NCI-H748 (cell line): ENCODE results near the gene STH.

Source experiments
- DNase-seq: peaks from one replicate; lab custom pipeline; 2025; ENCODE audit not compliant: unreplicated experiment; lab: John Stamatoyannopoulos, UW

The STH gene

GRCh38 chr17:45983614-45984310, 15.3 kb upstream of the STH start:
- DNase-seq: no peak

GRCh38 chr17:45984368-45984767, 14.7 kb upstream of the STH start:
- DNase-seq: no peak

DNA sequence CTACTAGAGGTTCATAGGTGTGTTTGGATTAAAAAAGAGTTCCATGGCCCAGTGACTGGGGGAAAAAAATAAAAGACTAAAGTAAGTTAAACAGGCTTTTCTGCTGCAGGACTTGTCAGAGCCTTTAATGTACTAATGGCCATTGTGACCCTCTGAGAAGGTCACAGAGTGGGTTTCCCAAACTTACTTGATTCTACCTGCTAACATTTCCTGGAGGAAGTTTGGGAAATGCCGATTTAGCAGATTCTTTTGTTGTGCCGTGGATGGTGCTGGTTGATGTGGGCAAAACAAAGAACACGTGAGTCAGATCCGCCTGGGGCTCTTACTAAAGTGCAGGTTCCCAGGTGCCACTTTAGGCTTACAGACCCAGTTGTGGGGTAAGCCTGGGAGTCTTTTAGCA, 13.6 kb upstream of the STH start:
- DNase-seq: no peak

DNA sequence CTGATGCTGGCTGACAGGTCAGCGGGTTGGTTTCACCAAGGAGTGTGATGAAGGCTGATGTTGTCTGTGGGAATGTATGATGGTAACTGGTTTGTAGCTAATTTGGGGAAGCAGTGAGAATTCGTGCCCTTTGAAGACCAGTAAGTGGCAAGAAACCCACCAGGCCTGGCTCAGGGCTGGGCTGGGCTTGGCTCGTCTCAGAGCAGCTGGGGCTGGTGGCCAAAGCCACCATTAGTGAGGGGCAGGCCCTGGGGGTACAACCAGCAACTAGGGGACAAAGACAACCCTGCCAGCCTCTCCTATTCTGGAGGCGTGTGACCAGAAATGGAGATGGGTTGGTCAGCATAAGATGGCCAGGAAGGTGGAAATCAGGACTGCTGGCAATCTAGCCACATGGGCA, 13.0 kb upstream of the STH start:
- DNase-seq: no peak

GRCh38 chr17:45987706-45988105, 11.3 kb upstream of the STH start:
- DNase-seq: no peak

GRCh38 chr17:45989759-45990158, 9.3 kb upstream of the STH start:
- no peak for DNase-seq

DNA sequence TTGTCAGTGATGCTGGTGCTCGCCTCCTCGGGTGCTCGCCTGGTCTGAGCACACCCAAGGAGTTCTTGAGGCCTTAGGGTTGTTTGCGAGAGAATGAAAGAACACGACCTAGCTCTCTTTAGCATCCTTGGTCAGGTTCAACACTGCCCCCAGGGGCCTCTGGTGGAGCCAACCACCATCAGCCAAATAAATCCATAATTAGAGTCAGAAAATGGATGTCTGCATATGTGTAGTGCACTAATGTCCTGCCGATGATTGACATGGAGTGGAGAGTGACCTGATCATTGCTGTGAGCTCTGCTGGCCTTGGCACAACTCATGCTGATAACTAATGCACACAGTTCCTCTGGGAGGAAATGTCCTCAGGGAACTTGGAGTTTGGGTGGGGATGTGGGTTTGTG, 8.2 kb upstream of the STH start:
- no peak for DNase-seq

- no peak for DNase-seq
Measured at GRCh38 chr17:45991341-45991740, 7.7 kb upstream of the STH start.

DNA sequence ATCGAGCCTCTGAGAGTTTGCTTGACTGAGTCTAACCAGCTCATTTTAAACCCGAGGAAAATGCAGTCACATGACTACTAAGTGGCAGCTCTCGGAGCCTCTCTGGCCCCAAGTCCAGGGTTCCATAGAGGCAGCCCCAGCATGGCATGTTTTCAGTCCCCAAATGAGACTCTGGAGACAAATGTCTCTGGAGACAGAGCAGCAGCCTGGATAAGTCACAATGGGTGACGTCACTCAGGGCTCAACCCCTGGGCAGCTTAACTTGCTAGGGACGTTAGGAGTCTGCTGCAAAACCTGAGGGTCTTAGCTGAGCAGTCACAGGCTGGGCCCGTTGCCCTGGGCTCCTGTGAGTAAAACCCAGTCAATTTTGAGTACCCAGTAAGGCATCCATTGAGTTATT, 6.9 kb upstream of the STH start:
- no peak for DNase-seq

DNA sequence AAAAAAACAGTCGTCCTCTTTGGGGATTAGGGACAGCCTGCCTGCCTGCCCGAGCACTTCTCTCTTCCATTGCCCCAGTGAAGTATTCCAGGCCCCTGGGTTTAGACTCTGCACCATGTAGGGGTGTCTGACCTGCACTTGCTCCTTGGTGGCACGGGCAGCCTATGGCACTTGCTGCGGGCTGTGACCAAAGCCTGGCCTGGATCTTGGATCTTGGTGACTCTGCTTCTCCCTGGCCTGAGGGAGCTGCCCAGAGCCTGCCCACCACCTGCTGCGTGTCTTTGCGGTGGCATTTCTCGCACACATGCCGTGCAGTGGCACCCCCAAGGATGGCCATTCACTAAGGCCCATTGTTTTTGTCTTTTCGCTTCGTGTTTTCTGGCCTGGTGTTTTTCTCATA, 6.1 kb upstream of the STH start:
- DNase-seq: no peak

DNA sequence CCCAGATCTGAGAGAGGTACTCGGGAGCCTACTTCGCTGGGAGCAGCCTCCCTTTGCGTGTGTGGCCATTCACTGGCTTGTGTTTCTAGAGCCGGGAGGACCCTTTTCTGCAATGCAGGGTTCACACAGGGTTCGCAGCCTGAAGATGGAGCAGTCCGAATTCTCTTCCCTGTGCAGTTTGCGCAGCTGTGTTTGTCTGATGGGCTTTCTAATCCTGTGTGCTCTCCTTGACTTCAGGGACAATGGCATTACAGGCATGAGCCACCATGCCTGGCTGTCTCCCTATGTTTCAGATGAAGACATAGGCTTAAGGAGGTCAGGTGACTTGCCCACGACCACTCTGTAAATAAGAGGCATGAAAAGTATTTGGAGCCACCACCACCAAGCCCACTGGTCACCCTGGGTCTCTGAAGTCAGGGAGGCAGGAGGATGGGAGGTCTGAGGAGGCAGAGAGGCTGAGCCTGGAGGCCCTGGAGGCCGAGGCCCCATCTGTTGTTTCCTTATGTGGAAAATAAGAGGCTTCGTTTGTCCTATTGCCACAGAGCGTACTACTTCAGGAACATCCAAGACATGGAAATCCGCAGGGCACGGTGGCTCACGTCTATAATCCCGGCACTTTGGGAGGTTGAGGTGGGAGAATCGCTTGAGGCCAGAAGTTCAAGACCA, 5.0 kb upstream of the STH start:
- DNase-seq: no peak

DNA sequence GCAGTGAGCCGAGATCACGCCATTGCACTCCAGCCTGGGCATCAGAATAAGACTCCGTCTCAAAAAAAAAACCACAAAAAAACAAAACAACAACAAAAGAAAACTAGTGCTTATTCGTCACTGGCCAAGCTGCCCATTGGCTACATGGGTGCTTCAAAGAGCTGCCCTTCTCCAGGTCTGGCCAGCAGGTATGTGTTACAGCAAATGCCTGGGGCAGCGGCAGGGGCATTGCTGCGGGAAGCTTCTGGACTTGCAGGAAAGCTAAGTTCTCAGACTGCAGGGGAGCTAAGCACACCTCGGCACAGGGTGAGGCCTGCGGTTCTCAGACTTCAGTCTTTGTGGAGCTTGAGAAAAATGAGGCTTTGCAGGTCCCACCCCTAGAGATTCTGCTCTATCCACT, 4.1 kb upstream of the STH start:
- DNase-seq: no peak

- DNase-seq: no peak
Measured at GRCh38 chr17:45995627-45996270, 3.3 kb upstream of the STH start.

DNA sequence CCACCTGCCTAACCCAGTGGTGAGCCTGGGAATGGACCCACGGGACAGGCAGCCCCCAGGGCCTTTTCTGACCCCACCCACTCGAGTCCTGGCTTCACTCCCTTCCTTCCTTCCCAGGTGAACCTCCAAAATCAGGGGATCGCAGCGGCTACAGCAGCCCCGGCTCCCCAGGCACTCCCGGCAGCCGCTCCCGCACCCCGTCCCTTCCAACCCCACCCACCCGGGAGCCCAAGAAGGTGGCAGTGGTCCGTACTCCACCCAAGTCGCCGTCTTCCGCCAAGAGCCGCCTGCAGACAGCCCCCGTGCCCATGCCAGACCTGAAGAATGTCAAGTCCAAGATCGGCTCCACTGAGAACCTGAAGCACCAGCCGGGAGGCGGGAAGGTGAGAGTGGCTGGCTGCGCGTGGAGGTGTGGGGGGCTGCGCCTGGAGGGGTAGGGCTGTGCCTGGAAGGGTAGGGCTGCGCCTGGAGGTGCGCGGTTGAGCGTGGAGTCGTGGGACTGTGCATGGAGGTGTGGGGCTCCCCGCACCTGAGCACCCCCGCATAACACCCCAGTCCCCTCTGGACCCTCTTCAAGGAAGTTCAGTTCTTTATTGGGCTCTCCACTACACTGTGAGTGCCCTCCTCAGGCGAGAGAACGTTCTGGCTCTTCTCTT, 2.6 kb upstream of the STH start:
- DNase-seq: no peak

DNA sequence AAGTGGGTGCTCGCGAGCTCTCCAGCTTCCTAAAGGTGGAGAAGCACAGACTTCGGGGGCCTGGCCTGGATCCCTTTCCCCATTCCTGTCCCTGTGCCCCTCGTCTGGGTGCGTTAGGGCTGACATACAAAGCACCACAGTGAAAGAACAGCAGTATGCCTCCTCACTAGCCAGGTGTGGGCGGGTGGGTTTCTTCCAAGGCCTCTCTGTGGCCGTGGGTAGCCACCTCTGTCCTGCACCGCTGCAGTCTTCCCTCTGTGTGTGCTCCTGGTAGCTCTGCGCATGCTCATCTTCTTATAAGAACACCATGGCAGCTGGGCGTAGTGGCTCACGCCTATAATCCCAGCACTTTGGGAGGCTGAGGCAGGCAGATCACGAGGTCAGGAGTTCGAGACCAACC, 1.9 kb upstream of the STH start:
- no peak for DNase-seq

GRCh38 chr17:45997624-45998023, 1.4 kb upstream of the STH start:
- no peak for DNase-seq

DNA sequence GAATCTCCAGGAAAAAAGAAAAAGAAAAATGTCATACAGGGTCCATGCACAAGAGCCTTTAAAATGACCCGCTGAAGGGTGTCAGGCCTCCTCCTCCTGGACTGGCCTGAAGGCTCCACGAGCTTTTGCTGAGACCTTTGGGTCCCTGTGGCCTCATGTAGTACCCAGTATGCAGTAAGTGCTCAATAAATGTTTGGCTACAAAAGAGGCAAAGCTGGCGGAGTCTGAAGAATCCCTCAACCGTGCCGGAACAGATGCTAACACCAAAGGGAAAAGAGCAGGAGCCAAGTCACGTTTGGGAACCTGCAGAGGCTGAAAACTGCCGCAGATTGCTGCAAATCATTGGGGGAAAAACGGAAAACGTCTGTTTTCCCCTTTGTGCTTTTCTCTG, 845 bp downstream of the STH start:
- no peak for DNase-seq

DNA sequence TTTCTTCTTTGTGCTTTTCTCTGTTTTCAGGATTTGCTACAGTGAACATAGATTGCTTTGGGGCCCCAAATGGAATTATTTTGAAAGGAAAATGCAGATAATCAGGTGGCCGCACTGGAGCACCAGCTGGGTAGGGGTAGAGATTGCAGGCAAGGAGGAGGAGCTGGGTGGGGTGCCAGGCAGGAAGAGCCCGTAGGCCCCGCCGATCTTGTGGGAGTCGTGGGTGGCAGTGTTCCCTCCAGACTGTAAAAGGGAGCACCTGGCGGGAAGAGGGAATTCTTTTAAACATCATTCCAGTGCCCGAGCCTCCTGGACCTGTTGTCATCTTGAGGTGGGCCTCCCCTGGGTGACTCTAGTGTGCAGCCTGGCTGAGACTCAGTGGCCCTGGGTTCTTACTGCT, 1.2 kb downstream of the STH start:
- no peak for DNase-seq

- DNase-seq: no peak
Measured at GRCh38 chr17:46000757-46001156, 1.7 kb downstream of the STH start.

DNA sequence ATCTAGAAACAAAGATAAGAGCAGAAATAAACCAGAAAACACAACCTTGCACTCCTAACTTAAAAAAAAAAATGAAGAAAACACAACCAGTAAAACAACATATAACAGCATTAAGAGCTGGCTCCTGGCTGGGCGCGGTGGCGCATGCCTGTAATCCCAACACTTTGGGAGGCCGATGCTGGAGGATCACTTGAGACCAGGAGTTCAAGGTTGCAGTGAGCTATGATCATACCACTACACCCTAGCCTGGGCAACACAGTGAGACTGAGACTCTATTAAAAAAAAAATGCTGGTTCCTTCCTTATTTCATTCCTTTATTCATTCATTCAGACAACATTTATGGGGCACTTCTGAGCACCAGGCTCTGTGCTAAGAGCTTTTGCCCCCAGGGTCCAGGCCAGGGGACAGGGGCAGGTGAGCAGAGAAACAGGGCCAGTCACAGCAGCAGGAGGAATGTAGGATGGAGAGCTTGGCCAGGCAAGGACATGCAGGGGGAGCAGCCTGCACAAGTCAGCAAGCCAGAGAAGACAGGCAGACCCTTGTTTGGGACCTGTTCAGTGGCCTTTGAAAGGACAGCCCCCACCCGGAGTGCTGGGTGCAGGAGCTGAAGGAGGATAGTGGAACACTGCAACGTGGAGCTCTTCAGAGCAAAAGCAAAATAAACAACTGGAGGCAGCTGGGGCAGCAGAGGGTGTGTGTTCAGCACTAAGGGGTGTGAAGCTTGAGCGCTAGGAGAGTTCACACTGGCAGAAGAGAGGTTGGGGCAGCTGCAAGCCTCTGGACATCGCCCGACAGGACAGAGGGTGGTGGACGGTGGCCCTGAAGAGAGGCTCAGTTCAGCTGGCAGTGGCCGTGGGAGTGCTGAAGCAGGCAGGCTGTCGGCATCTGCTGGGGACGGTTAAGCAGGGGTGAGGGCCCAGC, 2.6 kb downstream of the STH start:
- DNase-seq: no peak
